ENCODE results near the gene FAM210A. TPM values are rescaled to one million over a fixed set of nuclear protein-coding genes. Genes with fewer than 3 reads are reported as not detected.

Gene FAM210A
- total RNA-seq, 1 experiment from 2014 or later = 21.0 TPM

DNA sequence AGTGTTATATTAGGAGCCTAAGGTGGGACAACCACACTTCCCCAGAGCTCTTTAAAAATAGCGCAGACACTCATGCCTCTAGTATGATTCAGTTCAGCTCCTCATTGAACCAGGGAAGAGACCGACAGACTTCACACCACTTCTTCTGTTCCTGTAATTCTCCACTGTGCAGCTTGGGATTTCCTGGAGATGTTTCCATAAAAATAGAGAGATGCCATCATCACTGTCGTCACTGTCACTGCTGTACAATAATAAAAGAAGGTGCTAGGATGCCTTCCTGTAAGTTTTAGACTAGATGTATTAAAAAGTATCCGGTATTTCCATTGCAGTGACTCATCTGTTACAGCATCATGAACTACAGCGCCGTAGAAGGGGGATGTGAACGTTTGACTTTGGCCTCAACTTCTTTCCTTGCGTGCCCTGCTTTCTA lies 110.9 kb downstream of the FAM210A start:
- intact Hi-C loops (cut with micrococcal nuclease; ENCODE audit: unreplicated experiment) (no loop called here), in situ Hi-C loops (cut with HindIII; ENCODE audit: low pct_unique_long_range_greater_than_20kb, low sequenced_read_pairs) (no loop called here)
- DNase-seq (ENCODE audit: low read depth, low spot score) (no peak), ATAC-seq (no peak)
- Histone ChIP-seq H3K4me3 (ENCODE audit: low read depth in 2 of 2, low read length in 2 of 2) (no peak overlapping the region), H3K36me3 (ENCODE audit: control insufficient read depth, insufficient read depth, low read length) (no peaks in the 10 kb centered on the region), H3K4me1 (ENCODE audit: control insufficient read depth, insufficient read depth, low read length) (no peaks in the 10 kb centered on the region), H3K9me3 (ENCODE audit: control insufficient read depth, insufficient read depth, low read depth, low read length) (no peaks in the 10 kb centered on the region), H3K27me3 (ENCODE audit: control insufficient read depth, insufficient read depth, low read length) (peaks cover 8% of the 10 kb centered on the region; the same call in 1 of the 2 replicates), H3K27ac (ENCODE audit: low read length) (no peak overlapping the region)
- TF ChIP-seq SIN3A (IDR thresholded peaks at IDR 0.05; ENCODE audit: borderline replicate concordance, insufficient read depth, low read depth, low read length) (no peak), CTCF (IDR thresholded peaks at IDR 0.05) (no peak), TCF7L2 (IDR thresholded peaks at IDR 0.05; ENCODE audit: low read depth, low read length) (no peak), POLR2AphosphoS5 (IDR thresholded peaks at IDR 0.05; ENCODE audit: low read depth, low read length) (no peak)
- TF ChIP-seq, protein P1, sequence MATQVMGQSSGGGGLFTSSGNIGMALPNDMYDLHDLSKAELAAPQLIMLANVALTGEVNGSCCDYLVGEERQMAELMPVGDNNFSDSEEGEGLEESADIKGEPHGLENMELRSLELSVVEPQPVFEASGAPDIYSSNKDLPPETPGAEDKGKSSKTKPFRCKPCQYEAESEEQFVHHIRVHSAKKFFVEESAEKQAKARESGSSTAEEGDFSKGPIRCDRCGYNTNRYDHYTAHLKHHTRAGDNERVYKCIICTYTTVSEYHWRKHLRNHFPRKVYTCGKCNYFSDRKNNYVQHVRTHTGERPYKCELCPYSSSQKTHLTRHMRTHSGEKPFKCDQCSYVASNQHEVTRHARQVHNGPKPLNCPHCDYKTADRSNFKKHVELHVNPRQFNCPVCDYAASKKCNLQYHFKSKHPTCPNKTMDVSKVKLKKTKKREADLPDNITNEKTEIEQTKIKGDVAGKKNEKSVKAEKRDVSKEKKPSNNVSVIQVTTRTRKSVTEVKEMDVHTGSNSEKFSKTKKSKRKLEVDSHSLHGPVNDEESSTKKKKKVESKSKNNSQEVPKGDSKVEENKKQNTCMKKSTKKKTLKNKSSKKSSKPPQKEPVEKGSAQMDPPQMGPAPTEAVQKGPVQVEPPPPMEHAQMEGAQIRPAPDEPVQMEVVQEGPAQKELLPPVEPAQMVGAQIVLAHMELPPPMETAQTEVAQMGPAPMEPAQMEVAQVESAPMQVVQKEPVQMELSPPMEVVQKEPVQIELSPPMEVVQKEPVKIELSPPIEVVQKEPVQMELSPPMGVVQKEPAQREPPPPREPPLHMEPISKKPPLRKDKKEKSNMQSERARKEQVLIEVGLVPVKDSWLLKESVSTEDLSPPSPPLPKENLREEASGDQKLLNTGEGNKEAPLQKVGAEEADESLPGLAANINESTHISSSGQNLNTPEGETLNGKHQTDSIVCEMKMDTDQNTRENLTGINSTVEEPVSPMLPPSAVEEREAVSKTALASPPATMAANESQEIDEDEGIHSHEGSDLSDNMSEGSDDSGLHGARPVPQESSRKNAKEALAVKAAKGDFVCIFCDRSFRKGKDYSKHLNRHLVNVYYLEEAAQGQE (IDR thresholded peaks at IDR 0.05; ENCODE audit: insufficient read depth in 1 of 2, low read depth in 2 of 2, low read length in 1 of 2) = no peak
- no TSS peak for BruUV-seq (replicated peaks)
- POLR2A ChIA-PET = no interaction called here
- CTCF ChIA-PET = no interaction called here

GRCh38 chr18:13614641-13615288 lies 111.6 kb downstream of the FAM210A start:
- Histone ChIP-seq H3K4me1 (ENCODE audit: control insufficient read depth, insufficient read depth, low read length) (no peaks in the 10 kb centered on the region), H3K36me3 (ENCODE audit: control insufficient read depth, insufficient read depth, low read length) (no peaks in the 10 kb centered on the region), H3K9me3 (ENCODE audit: control insufficient read depth, insufficient read depth, low read depth, low read length) (no peaks in the 10 kb centered on the region), H3K27me3 (ENCODE audit: control insufficient read depth, insufficient read depth, low read length) (peaks cover 8% of the 10 kb centered on the region; the same call in 1 of the 2 replicates), H3K27ac (ENCODE audit: low read length) (no peak overlapping the region), H3K4me3 (ENCODE audit: low read depth in 2 of 2, low read length in 2 of 2) (no peak overlapping the region)
- DNase-seq (ENCODE audit: low read depth, low spot score) (no peak), ATAC-seq (no peak)
- TF ChIP-seq POLR2AphosphoS5 (IDR thresholded peaks at IDR 0.05; ENCODE audit: low read depth, low read length) = no peak
- TF ChIP-seq TCF7L2 (IDR thresholded peaks at IDR 0.05; ENCODE audit: low read depth, low read length) = no peak
- no peak for TF ChIP-seq CTCF (IDR thresholded peaks at IDR 0.05)
- TF ChIP-seq SIN3A (IDR thresholded peaks at IDR 0.05; ENCODE audit: borderline replicate concordance, insufficient read depth, low read depth, low read length) = no peak
- TF ChIP-seq, protein P1 (IDR thresholded peaks at IDR 0.05; ENCODE audit: insufficient read depth in 1 of 2, low read depth in 2 of 2, low read length in 1 of 2) = no peak
- intact Hi-C loops (cut with micrococcal nuclease; ENCODE audit: unreplicated experiment) = no loop called here
- ChIA-PET POLR2A (no interaction called here), CTCF (no interaction called here)
- no TSS peak for BruUV-seq (replicated peaks)
- in situ Hi-C loops (cut with HindIII; ENCODE audit: low pct_unique_long_range_greater_than_20kb, low sequenced_read_pairs) = no loop called here
